DMS114 treated with DMSO at 0.1 percent for 48 hours (cell line): ENCODE data around the gene NPY4R2.
"Not testable (repeated sequence)": the region's sequence is repeated elsewhere in the genome, so short reads cannot be mapped to it uniquely, and the experiment has no call there.

ENCODE experiments used
- DNase-seq: peaks from one replicate; lab custom pipeline; 2025; ENCODE audit not compliant: unreplicated experiment; lab: John Stamatoyannopoulos, UW

NPY4R2 gene, protein sequence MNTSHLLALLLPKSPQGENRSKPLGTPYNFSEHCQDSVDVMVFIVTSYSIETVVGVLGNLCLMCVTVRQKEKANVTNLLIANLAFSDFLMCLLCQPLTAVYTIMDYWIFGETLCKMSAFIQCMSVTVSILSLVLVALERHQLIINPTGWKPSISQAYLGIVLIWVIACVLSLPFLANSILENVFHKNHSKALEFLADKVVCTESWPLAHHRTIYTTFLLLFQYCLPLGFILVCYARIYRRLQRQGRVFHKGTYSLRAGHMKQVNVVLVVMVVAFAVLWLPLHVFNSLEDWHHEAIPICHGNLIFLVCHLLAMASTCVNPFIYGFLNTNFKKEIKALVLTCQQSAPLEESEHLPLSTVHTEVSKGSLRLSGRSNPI

DNA sequence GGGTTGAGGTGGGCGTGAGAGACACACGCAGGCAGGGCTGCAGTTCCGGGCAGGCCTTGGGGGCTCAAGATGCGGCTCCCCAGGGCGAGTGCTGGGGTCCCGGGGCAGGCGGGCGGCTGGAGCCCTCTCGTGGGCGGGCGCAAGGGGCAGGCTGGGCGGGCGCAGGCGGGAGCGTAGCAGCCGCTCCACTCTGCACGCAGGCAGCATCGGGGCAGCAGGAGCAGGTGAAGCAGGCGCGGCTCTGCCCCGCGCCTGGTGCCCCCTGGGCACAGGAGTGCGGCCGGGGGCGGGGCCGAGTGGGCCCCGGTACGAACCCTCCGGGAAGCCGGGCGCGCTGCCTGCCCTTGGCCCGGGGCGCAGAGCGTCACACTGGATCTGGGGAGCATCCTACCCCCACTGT lies at the start of gene NPY4R2:
TSS of gene NPY4R2 (plus strand) at position 188 of the 400 bp plus-strand sequence. CDS start 3,326 bp downstream, outside the sequence.
- DNase-seq = not testable (repeated sequence)

DNA sequence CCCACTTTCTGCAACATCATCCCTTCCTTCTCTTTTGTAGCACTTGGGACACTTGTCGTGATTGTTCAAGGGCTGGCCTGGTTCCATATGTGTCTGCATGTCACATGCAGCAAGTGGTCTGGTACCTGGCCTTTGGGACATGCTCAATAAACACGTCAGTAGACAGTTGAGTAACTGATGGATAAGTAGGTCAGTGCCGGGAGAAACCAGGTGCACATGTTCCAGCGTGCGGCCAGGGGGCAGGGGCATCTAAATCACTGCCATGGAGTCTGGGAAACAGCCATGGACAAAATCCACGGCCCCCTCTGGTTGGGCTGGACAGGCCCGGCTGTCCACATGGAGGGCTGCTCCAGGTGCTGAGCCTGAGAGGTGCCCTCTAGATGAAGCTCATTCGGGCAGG lies 47.6 kb upstream of the NPY4R2 start:
- DNase-seq = not testable (repeated sequence)

DNA sequence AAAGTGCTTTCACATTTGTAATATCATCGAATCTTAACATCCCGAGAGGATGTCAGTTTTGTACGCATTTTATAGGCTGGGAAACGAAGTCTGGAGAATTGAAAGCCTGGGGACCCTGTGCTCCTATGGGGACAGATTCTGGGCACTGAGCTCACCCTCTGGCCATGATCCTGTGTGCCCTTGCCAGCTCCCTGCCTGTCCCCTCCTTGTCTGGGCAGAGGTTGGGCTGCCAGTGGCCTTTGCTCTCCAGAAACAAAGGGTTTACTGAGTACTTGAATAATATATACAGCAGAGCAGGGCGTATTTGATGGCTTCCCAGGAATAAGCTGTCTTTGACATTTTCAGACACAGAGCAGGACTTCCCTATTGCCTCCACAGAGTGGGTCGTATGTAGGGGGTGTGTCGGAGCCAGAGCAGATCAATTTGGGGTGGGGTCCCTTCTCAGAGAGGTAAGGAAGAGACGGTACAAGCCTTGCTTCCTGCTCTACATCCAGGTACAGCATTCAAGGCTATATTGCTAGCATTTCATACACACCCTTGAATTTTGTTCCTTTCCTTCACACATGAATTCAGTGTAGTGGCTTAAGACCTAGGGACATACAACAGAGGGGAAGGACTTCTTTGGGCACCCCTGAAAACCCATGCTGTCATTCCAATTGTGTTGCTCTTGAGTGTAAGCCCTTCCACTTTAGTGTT lies 46.8 kb upstream of the NPY4R2 start:
- DNase-seq = not testable (repeated sequence)

DNA sequence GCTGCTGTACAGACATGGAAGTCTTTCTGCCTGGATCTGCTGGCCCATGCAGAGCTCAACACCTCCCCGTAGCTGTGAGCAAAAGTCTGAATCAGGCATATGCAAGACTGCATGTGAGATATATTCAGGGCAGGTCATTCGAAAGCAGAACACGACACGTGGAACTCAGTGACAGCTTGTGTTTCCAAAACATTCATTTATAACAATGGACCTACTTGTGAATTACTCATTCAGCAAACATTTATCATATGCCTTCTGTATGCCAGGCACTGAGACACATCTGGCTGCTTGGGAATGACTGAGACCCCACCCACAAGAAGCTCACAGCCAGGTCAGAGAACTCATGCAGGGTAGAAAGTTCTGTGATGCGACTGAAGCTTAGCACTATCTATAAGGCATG lies 46.2 kb upstream of the NPY4R2 start:
- not testable (repeated sequence) for DNase-seq

DNA sequence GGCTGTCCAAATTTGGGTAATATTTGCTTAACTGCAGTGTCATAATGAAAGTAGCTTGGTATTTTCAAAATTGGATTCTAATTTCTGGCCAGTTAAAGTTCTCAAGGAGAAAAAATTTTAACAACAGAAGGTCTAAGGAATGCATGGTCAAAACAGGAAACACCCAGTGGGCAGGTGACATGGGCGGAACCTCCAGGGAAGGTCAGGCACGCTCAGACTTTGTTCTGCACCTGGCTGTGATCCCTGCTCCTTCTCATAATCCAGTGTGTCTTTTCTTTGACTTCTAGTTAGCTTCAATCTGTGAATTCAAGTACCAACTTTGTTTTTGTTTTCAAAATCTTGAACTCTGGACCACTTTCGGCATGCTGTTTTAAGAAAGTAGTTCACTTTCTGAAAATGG lies 34.2 kb upstream of the NPY4R2 start:
- not testable (repeated sequence) for DNase-seq

DNA sequence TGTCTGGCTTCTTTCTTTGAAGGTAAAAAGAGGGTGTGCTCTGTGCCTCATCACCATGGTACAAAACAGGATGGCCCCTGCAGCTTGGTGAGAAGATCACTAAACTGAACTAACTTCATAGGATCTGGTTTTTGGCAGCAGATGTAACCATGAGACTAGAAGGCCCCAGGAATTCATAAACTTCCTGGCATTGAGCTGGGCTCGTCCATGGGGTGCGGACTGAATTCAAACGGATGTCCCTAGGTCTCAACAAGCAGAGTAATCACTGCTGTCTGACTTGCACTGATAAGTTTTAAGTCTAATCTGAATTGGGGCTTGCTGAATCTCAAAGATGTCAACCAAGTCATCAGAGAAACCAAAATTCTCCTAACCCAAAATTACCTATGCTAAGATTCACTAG lies 33.5 kb upstream of the NPY4R2 start:
- not testable (repeated sequence) for DNase-seq

DNA sequence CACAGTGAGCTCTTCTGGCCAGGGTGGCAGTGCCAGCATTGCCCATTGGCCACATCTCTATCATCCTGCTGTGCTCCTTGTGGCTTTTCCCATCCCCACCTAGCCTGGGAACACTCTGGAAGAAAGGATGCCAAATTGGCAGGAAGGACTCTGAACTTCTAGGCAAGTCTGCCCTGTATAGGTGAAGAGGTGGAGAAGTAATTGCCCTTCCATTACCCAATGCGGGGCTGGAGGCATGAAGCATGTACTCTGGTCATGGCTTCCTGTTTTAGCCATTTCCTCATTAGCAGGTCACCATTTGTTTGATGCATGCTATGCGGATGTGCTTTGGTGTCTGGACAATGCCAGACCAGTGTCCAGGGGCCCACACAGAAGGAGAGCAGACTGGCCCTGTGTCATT lies 32.1 kb upstream of the NPY4R2 start:
- not testable (repeated sequence) for DNase-seq

DNA sequence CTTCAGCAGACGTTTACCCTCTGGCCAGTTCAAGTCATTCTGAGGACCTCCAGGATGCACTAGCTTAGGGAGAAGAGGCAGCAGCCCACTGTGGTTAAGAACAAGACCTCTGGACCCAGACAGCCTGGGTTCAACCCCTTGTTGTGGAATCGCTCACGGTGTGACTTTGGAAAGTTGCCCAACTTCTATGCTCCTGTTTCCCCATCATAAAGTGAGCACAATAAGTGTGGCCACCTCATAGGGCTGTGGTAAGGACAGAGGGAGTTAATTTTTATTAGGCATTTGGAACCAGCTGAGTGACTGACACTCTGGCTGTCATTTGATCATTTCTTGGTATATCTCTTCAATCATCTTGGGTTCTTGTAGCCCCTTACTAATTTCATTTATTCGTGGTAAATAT lies 31.6 kb upstream of the NPY4R2 start:
- DNase-seq = not testable (repeated sequence)

DNA sequence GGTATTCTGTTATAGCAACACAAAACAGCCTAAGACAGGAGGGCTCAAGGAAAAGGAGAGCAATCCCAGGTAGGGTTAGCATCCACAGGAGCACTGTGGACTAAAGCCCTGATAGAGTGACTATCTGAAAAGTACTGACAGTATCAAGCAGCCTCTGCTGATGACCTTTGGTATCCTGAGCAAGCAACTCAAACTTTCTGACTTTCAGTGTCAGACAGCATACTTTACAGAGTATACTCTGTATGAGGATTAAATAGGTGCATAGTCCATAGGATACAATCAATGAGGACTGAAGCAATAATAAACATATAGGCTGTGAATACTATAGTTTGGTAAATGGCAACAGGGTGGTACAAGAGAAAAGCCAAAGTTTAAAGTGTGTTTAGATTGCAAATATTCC lies 27.7 kb upstream of the NPY4R2 start:
- DNase-seq = not testable (repeated sequence)

DNA sequence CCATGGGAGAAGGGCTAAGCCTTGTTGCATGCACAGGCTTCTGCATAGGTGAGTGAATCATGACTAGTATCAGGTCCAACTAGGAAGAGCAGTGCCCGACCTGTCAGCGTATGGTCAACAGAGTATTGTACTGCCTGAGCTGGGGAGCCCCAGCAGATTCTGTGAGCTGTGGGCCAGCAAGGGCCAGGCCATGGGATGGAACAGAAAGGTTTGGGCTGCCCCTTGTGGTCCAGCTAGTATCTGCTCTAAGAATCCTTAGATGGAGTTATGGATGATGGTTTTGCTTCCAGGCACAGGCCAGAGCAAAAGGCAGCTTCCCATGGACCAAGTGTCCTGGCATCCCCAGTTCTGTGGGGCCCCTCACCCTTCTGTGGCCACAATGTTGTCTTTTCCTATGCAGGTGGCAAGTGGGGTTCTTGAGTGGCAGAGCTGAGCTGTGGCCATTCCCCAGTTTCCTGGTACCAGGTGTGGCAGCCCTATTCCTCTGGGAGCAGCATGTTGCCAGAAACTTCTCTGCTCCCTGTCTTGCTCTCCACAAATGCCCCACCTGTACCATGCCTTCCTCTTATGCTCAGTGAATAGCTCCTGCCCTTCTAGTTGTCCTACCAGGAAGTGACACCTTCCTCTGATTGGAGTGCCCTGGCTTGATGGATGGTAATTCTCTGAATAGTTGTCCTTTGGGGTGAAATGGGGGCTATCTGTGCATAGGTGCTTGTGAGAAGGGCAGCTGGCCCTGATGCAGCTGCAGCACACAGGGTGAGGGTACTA lies 25.8 kb upstream of the NPY4R2 start:
- DNase-seq = not testable (repeated sequence)

DNA sequence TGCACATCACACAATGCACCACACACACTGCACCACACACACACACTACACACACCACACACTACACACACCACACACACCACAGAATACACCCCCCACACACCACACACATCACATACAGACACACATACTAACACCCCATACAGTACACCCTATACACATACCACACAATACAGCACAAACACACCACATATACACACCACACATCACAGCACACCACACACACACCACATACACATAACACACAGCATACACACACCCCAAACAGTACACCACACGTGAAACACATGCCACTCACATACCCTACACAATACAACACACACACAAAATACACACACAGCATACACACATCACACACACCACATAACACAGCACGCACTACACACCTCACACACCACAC lies 23.9 kb upstream of the NPY4R2 start:
- not testable (repeated sequence) for DNase-seq

DNA sequence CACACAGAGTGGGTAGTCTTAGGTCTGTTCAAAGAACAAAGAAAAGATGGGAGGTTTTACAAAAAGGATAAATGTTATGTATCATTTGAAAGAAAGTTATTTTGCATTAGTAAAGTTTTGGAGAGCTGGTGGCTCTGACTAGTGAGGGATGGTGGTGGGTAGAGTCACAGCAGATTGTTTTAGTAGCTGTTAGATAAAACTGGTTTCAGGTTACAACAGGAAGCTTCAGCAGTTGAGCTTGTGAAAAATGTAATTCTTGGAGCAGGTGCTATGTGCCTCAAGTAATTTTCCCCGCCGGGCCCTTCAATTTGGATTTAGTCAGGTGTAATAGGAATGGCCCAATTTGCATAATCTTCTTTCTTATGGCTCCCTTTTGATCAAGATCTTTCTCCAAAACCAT lies 20.6 kb upstream of the NPY4R2 start:
- not testable (repeated sequence) for DNase-seq

DNA sequence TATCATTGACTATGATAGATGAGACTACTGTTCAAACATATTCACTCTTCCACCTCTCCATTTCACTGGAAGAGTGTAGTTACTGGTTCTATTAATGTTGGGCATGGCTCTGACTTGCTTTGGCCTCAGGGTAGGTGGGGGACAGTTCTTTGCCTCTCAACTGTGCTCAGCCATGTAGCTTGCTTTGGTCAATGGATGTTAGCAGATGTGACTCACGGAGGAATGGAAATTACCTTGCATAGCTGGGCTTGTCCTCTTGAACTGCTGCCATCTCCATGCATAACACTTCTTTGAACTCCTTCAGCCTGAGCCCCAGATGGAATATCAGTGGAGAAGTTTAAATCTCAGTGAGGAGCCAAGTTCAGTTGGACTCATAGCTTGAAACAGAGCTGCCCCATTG lies 9.1 kb upstream of the NPY4R2 start:
- not testable (repeated sequence) for DNase-seq

DNA sequence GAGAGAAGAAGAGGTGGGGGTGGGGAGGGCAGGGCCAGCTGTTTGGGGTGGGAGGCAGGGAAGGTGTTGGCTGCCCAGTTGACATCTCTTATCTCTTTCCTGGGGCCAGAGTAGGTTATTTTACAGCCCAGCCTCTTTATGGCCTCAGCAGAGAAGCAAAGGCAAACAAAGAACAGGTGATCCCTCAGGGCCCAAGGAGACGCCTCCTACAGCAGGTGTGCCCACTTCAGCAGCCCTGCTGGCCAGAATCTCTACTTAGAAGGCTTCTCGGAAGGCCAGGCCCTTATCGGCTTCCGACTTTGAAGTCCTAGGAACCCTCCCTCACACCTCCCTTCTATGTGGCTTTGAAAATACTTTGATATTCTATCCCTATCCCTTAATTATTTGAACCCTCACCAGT lies 8.0 kb upstream of the NPY4R2 start:
- not testable (repeated sequence) for DNase-seq

DNA sequence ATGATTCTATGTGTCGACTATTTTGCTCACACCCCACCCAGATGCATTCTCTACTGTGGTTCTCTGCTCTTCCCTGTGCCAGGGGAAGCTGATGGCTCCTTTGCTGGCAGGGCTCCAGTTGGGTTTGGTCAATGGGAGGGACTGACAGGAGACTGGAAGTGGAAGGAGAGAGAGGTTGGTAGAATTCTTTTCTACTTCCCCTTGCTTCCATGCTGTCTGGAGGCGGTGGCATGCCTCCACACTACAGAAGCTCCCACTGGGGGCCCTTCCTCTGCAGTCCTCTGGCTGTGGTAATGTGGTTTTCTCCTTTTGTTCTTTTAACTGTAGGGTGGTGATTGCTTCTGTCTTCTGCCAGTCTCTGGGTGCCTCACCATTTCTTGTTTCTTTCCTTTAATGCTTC lies 4.4 kb upstream of the NPY4R2 start:
- not testable (repeated sequence) for DNase-seq

DNA sequence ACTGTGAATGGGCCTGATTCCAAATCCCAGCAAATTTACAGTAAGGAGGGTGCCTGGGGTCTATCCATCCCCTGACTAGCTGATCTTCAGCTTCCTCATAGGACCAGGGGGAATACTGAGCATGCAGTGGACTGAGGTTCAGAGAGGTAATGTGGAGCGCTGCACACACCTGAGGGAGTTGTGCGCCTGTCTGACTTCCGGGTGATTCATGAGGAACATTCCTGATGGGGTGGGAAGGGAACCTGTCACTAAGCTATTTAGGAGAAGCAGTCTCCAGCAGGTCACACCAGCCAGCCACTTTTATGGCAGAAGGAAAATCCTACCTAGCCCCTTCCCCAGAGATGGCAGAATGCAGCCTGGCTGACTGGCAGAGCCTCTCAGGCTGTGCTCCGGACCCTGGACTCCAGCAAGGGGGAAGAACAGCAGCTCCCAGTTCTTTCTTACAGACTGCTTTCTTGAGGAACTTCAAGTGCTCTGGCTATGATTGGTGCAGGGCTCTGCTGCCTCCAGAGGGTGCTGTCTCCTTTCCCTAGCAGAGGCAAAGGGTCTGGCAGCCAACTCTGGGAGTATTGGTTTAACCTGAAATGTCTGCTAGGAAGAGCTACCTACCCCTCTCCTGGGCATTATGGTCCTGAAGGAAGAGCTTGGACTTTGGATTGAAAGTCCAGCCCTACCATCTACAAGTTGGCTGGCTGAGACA lies 2.5 kb upstream of the NPY4R2 start:
- DNase-seq = not testable (repeated sequence)

DNA sequence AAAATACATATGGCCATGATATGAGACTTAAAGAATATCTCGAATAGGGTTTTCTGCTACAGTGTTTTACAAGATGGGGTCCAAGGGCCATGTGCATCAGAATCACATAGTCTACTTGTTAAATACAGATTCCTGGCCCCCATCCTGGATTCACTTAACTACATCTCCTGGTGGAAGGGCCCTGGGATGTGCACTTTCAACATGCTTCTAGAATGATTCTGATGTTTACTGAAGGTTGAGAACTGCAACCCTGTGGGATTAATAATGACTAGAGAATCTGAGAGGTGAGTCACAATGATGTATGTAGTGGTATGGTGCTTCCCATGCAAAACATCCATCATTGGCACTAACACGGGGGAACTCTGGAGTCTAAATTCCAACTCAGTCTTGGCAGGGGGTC lies 2.1 kb downstream of the NPY4R2 start:
- DNase-seq = not testable (repeated sequence)

DNA sequence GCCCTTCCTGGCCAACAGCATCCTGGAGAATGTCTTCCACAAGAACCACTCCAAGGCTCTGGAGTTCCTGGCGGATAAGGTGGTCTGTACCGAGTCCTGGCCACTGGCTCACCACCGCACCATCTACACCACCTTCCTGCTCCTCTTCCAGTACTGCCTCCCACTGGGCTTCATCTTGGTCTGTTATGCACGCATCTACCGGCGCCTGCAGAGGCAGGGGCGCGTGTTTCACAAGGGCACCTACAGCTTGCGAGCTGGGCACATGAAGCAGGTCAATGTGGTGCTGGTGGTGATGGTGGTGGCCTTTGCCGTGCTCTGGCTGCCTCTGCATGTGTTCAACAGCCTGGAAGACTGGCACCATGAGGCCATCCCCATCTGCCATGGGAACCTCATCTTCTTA lies 4.0 kb downstream of the NPY4R2 start:
- not testable (repeated sequence) for DNase-seq

DNA sequence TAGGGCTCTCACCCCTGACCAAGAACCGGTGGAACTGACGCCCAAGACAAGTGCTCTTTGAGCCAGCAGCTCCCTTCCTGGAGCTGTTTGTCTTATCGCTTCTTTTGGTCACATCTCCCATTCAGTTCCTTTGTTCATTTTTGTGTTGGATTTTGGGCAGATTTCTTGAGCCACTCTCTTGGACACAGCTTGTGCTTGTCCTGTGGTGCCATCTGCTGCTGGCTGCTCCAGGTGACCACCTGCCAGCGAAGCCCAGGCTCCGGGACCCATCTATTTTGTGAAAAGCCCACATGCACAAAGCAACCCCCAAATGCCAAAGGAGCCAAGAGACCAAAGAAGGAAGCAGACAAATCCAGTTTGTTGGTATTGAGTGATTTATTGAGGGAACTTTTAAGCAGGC lies 6.2 kb downstream of the NPY4R2 start:
- not testable (repeated sequence) for DNase-seq

DNA sequence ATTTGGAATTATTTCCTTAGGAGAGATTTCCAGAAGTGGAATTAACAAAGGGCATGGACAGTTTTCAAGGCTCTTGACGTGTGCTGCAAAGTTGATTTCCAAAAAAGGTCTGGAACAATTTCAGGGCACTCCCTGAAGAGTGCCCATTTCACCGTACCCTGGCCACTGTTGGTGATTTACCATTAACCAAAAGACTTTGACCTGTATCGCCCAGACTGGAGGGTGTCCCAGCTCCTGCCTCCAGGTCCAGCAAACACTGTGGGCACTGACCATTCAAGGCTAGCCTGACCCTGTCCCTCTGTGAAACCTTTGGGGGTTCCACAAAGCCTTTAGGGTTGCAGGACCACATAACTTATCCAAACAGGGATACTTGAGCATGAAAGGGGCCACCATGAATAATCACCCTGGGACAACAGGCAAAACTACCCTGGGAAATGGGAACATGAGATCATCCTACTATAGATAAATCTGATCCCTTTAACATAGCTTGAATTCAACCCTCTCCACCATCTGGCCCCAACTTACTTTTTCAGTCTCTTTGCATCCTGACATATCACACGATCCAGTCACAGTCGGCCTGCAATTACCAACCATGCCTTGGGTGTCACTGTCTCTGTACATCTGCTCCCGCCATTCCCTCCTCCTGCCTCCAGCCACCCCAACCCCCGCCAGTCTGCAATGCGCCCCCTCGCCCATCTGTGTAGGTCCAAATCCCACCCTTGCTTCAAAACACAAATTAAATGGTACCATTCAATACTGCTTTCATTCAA lies 8.9 kb downstream of the NPY4R2 start:
- DNase-seq = not testable (repeated sequence)
